ENCODE data around the gene RMI2.

The RMI2 gene

DNA sequence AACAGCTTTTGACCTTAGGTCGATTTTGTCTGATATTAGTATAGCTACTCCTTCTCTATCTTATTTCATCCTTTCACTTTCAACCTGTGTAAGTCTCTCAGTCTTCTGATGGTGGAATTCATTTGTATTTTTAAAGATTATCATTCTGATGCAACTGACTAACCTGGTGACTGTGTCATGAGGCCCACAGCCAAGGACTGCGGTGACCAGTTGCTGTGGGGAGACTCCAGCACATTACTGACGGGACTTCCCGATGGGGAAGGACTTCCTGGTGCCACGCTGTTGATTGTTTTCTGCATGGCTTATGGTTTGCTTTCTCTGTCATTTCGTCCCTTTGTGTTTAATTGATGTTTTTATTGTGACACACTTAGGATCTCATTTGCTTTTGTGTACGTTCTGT lies 34.2 kb downstream of the RMI2 start:
- in situ Hi-C loops (cut with MboI; ENCODE audit: low sequenced_read_pairs), result loop anchor here (10.0 kb wide), 1 partner anchor 425 kb away; no protein-coding TSS in a partner anchor

DNA sequence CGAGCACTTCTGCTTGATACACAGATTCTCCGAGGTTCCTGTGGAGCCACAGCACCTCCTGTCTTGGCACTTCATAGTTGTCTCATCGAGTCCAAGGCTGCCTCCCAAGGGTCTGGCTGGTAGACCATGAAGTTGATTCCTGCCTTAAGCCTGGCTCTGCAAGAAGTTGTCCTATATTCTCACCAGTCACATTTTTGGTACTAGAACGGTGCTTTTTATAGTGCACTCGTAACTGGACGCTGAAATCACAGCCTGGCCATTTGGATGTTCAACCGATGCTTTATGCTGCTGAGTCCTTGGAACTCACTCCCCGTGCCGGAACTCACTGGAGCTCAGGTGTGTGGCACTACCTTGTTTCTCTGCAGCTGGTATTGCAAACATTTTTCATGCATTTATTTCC lies 35.6 kb downstream of the RMI2 start:
- in situ Hi-C loops (cut with MboI; ENCODE audit: low sequenced_read_pairs), result no loop called here

DNA sequence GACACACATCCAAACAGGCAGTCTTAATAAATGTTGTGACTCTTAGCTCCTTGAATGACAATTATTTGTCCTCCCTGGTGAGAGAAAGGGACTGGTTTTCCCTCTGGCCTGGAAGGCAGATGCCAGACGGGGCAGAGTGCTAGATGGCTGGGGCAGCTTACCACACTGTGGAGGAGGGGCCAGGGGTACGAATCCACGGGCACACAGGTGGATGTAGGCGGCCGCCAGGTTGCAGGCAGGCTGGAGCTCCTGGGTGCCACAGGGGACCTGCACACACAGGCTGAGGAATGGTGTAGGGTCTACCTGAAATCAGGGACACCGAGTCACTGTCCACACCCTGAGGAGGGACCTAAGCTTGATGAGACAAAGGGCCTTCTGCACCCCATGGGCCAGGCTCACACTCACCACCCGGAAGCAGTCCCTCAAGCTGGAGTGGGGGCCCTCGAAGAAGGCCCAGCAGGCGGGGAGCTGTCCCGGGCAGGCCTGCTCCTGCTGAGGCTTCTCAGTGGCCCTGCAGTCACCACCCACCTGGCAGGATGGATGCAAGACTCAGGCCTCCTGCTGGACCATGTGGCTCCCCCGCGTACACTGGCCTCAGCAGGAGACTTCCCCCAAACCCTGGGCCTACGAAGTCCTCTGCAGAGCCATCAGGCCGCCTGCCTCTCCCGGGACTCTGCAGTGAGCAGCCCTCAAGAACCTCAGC lies 38.4 kb downstream of the RMI2 start:
- in situ Hi-C loops (cut with MboI; ENCODE audit: low sequenced_read_pairs), result no loop called here

DNA sequence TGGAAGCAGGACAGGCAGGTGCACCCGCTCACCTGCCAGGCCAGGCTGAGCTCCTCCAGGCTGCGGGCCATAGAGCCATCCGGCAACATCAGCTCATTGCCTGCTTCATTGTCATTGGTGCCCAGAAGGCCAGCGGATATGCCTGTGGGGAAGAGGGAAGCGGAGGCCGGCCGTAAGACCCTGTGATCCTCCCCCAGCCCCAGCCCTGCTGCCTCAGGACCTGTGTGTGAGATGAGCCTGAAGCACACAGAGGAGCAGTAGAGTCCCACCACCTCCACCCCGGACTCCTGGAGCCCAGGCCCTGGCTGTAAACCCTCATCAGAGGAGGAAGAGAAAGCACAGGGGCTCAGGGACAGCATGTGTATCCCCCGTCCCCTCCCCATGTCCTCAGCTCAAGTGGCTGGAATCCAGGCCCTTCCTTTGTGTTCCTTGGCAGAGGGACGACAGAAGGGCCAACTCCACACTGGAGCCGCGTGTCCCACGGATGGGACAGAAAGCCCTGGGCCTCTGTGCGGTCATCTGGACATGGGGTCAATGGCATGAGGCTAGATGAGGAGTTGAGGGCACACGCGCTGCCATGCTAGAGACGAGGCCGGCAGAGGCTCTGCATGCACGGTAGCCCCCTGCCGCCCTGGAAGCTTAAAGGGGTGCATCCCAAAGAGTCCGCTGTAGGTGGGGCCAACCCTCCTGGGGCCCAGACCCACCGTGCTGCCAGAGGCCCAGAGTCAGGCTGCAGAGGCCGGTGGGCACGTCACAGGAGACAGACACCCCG lies 39.1 kb downstream of the RMI2 start:
- in situ Hi-C loops (cut with MboI; ENCODE audit: low sequenced_read_pairs), result no loop called here

DNA sequence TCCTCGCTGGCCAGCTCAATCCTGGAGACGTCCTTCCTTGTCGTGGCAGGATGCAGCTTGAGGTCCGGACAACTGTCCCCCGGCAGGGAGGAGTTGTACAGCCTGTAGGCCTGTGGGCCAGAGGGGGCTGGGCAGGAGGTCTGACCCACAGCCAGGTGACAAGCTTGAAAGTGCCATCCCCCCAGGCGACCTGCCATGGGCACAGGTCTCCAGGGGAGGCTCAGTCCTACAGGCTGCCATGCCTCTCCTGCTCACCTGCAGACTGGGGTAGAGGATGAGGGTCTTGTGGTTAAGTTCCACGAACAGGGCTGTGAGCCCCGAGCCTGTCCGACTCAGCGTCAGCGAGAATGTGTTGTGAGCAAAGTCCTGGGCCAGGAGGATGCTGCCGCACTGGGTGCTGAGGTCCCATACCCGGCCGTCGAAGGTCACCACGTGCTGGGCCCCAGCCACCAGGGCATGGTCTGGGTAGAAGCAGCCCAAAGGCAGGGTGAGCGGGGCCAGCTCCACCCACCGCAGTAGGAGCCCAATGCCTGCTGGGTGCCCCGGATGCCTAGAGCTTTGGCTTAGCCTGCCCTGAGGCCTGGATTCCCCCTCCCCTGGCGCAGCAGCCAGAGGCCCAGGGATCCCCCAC lies 39.8 kb downstream of the RMI2 start:
- in situ Hi-C loops (cut with MboI; ENCODE audit: low sequenced_read_pairs), result no loop called here

DNA sequence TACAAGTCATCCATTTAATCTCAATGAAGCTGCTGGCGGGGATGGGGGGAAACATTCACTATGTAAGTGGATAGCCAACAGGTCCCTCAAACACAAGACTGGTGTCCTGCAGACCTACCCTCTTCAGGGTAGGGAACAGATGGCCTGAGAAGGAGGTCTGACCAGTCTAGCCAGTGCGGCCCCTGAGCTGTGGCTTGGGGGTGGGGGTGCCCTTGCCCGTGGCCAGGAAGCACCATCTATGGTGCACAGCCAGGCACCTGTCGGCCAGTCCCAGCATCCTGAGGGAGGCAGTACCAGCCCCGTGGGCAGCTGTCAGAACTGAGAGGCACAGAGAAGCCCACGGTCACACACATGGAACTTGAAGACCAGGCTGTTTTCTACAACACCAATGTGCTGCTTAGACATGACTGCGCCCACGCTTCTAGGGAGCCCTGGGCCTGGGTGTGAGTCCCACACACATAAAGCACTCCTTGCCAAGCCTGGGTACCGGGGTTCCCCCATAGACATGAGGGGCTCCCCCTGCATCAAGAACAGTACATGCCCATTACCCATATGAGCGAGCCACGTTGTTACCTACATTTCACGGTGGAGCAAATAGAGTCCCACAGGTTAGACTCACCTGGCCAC lies 40.9 kb downstream of the RMI2 start:
- in situ Hi-C loops (cut with MboI; ENCODE audit: low sequenced_read_pairs), result no loop called here

DNA sequence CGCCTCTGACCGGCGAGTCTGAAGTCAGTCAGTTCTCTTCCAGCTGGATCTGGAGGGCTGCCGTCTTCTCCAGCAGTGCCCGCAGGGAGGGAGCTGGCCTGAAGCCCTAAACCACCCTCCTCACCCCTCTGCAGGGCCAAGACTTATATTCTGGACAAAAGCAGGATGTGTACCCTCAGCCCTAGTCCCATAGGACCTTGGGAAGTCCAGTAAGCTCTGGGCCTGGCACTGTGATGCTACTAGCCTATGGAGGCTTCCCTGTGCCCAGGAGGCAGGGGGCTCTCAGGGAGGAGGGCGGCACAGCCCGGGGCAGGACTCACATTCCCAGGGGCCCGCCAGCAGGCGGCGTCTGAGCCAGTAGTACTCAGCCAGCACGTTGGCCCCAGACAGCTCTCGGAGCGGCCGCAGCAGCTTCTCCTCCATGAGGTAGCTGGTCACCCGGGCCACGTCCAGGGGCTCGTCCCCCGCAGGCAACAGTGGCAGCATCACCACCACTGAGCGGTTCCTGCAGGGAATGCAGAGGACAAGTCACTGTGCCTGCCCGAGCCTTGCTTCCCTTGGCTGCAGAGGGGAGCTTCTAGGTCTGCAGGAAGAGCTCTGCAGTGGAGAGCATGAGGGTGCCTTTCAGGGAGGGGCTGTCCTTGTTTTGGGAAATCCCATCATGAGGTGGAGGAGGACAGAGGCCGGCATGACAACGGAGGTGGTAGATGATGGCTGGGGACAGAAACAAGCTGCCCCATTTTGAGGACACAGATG lies 41.7 kb downstream of the RMI2 start:
- in situ Hi-C loops (cut with MboI; ENCODE audit: low sequenced_read_pairs), result no loop called here

DNA sequence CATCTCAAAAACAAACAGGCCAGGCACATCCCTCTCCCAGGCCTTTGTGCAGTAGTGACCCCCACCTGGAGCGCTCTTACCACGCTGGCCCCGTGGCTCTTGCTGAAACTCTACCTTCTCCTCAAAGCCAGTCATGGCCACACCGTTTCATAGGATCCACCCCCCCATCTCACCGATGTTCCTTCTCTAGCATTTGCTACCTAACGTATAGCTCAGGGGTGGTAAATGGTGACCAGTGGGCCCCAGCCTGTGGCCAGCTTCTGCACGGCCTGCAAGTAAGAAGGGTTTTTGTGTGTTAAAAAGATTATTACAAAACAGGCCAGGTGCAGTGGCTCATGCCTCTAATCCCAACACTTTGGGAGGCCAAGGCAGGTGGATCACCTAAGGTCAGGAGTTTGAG lies 43.8 kb downstream of the RMI2 start:
- in situ Hi-C loops (cut with MboI; ENCODE audit: low sequenced_read_pairs), result no loop called here

DNA sequence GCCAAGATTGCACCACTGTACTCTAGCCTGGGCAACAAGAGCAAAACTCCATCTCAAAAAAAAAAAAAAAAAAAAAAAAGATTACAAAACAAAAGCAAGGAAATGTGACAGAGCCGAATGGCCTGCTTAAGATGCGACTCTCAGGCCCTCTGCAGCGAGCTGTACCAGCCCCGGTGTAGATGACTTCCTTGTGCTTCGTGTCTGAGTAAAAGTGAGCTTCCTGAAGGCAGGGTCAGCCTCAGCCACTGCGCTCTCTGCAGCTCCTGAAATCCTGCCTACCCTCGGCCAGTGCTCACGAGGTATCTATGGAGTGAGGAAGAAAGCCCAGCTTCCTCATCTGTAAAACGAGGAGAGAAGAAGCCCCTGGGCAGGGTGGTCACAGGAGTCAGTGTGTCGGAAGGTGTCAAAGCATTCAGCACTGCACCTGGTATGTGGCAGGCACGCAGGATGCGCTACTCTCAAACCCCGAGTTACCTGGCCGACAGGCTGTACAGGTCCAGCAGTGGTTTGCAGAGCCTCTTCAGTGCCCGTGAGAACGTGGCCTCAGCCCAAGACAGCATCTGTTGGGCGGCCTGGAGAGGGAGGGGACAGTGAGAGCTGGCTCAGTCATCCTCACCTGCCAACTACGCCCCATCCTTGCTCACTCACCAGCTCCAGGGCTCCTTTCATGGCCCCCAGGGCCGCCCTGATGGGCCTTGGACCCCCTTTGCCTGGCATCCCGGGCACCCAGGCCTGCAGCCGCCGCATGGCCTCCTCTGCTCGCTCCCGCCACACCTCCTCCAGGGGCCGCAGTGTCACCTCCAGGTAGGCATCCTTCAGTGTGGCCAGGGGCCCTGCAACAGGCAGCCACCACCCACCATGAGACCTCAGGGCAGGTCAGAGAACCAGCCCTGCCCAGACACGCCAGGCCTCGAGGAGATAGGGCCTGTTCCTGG lies 44.6 kb downstream of the RMI2 start:
- in situ Hi-C loops (cut with MboI; ENCODE audit: low sequenced_read_pairs), result loop anchor here (10.0 kb wide), 1 partner anchor 335 kb away; no protein-coding TSS in a partner anchor

DNA sequence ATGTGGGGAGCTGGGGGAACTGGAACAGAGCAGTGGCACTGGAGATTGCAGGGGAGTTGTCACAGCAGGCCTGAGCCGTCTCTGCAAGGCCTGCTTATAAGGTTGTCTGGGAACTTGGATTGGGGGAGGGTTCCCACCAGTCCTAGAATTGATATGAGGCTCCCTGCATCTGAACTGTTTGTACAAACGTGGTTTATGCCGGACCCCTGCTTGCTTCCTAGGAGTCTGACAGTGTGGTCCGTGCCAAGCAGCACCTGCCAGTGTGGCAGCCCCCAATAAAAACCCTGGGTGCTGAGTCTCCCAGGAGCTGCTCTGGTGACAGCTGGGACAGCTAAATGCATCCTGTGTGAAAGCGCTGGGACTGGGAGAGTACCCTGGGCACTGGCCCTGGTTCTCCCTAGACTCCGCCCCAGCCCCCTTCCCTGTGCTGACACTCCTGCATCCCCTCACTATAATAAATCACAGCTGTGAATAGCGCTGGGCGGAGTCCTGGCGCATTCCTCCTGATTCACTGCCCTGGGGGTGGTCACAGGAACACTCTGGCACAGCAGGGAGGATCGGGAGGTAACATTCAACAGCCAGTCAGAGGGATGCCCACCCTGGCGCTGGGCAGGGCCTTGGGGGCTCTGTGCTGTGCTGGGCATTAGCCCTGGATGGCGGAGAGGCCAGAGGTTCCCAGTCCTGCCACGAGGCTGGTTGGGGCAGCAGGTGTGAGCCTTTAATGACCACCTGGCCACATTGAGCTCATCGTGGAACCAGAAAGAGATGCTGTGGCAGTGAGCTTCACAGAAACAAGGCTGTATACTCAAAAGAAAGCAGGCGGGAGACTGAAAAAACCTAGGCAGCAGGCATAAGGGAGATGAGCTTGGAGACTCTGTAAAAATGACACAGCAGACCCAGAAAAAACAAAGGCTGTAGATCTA lies 45.6 kb downstream of the RMI2 start:
- in situ Hi-C loops (cut with MboI; ENCODE audit: low sequenced_read_pairs), result loop anchor here (10.0 kb wide), 1 partner anchor 334 kb away; no protein-coding TSS in a partner anchor

DNA sequence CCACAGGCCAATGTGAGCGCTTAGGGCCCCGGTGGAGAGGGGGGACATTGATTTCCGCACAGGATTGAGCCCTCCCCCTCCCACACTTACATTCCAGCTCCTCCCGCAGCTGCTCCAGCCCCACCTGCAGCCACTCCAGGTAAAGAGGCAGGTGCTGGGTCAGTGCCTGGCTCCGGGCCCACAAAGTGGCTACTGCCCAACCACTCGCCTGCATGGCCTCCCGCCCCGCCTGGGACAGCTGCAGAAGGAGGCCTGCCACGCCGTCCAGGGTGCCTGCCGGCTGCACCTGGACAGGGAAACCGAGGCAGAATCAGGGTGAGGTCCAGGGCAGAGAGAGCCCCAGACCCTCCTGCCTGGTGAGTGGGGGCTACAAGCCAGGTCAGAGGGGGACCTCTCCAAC lies 46.3 kb downstream of the RMI2 start:
- in situ Hi-C loops (cut with MboI; ENCODE audit: low sequenced_read_pairs), result loop anchor here (10.0 kb wide), 1 partner anchor 333 kb away; no protein-coding TSS in a partner anchor

DNA sequence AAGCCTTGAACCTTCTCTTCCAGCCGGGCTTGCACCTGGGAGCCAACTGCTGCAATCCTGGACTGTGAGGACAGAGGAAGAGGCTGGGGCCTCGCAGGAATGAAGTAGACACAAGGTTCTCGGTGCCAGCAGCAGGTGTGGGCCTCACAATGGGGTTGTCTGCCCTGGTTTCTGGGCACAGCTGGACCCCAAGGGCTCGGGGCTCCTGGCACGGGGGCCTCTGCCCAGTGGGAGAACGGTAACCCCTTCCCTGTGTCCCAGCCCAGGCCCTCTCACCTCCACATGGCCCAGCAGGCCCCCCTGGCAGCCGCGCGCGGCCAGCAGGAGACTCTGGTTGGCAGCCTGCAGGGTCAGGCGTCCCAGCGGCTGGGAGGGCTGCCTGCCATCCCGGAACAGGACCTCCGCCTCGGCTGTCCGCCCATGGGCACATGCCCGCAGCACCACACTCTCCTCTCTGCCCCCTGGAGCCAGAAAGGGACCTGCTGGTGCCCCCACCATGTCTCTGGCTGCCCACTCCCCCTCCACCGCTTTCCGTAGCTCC lies 46.9 kb downstream of the RMI2 start:
- in situ Hi-C loops (cut with MboI; ENCODE audit: low sequenced_read_pairs), result loop anchor here (10.0 kb wide), 1 partner anchor 333 kb away; no protein-coding TSS in a partner anchor

DNA sequence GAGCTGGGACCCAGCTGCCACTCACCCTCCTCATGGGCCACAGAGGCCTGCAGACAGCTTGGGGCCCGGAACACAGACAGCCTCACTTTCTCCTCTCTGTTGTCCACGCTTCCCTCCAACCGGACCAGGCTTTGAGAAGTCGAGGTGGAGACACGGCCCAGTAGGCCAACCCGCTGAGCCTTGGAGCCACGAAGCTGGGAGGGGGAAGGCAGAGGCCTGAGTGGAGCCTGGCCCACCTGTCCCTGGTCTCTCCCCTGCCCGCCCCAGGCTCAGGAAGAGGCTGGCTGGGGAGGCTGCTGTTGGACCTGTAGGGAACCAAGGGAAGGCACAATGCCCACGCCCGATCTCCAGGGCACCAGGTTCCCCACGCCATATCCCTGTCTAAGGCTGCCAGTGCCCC lies 48.1 kb downstream of the RMI2 start:
- in situ Hi-C loops (cut with MboI; ENCODE audit: low sequenced_read_pairs), result loop anchor here (10.0 kb wide), 1 partner anchor 331 kb away; no protein-coding TSS in a partner anchor

DNA sequence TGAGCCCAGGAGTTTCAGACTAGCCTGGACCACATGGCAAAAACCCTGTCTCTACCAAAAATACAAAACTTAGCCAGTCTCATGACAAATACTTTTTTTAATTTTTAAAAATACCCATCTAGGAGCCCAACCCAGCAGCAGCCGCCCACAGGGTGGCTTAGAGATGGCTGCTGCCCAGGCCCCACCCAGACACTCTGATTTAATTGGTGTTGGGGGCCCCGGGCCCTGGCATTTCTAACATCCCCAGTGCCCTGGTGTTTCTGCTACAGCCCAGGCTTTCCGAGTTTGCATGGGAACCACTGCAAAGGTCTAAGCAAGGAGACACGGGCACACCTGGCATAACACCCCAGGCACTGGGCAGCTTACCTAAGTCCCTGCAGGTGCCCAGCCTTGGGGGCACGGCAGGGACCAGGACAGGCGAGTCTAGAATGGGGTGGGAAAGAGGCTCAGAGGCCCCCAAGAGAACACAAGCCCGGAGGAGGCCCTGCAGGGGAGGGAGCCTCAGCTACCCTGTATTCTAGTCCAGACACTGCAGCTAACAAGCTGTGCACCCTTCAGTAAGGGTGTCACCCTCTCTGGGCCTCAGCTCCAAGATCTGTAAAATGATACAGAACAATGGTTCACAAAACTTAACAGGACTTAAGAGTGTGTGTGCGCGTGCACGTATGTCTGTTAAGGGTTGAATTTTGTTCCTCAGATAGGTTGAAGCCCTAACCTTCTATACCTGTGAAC lies 48.8 kb downstream of the RMI2 start:
- in situ Hi-C loops (cut with MboI; ENCODE audit: low sequenced_read_pairs), result loop anchor here (10.0 kb wide), 1 partner anchor 331 kb away; no protein-coding TSS in a partner anchor

DNA sequence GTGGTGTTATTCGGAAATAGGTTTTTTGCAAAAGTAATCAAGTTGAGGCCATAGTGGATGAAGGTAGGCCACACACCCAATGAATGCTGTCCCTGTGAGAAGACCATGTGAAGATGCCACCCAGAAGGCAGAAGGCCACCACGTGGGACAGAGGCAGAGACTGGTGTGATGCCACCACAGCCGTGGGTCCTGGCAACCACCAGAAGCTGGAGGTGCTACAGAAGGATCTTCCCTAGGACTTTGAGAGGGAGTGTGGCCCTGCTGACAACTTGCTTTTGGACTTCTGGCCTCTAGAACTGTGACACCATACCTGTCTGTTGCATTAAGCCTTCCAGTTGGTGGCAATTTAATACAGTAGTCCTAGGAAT lies 49.3 kb downstream of the RMI2 start:
- in situ Hi-C loops (cut with MboI; ENCODE audit: low sequenced_read_pairs), result loop anchor here (10.0 kb wide), 1 partner anchor 330 kb away; no protein-coding TSS in a partner anchor

DNA sequence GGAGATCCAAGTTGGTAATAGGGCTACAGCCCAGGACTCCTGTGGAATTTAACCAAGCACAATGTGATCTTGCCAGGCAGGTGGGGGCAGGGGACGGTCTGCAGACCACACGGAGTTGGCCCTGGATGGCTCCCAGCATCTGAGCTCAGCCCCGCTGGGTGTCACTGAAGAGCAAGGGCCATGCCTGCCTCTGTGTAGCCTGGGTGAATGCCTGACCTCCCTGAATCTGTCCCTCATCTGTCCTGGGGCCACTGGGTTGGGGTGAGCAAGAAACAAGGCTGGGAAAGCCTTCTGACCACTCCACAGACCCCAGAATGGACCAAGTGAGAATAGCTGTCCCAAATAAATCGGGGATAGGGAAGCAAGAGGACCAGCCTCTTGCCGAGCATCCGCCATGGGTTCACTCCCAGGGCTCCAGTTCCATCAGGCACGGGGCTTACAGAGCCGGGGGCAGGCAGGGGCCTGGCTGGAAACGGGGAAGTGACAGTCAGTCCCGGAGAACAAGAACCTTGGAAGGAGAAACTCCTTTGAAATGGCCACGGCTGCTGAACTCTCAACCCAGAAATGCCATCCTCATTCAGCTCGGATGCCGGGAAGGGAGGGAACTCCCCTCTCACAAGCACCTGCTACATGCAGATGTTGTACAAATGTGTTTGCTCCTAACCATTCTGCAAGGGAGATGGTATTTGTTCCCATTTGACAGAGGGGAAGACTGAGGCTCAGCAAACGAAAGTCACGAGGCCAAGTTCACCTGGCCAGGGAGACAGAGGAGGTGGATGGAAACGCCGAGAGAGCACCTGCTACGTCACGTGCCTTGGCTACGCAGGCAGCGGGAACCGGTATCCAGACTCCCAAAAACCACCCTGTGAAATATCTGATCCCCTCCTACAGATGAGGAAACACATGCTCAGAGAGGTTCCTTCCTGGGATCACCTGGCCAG lies 50.0 kb downstream of the RMI2 start:
- in situ Hi-C loops (cut with MboI; ENCODE audit: low sequenced_read_pairs), result loop anchor here (10.0 kb wide), 1 partner anchor 330 kb away; no protein-coding TSS in a partner anchor
